ENCODE data around the gene PDXP. TPM values are rescaled to one million over a fixed set of nuclear protein-coding genes. Genes with fewer than 3 reads are reported as not detected.

Gene PDXP
- total and polyA plus RNA-seq, 2 of the 4 experiments (the other 2 are of a cell fraction): 5.4 to 24.1 TPM

DNA sequence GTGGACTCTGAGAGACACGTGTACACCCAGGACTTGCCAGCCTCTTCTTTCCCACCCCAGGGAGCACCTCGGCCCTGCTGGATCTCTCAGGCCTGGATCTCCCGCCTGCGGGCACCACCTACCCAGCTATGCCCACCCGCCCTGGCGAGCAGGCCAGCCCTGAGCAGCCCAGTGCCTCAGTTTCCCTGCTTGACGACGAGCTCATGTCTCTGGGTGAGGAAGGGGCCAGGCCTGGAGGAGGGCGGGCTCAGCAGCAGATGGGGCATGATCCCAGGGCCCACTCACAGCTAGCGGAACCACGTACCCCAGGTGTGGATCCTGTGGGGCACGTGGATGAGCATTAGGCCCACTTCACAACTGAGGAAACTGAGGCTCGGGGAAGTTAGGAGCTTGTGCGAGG is 32.8 kb upstream of the PDXP start:
- H3K18ac ChIP-seq (ENCODE audit: low read depth, low read length): no peak overlapping the region
- no peak overlapping the region for H3K23ac ChIP-seq (ENCODE audit: low read depth, low read length)
- dilution Hi-C loops (cut with HindIII; ENCODE audit: low sequenced_read_pairs, unreplicated experiment): no loop called here
- no peak overlapping the region for H2AFZ ChIP-seq (replicated peaks; ENCODE audit: low read length, poor library complexity)
- no peak overlapping the region for H2BK15ac ChIP-seq (ENCODE audit: low read depth, low read length)
- no peak overlapping the region for H3K4me2 ChIP-seq (ENCODE audit: low read depth, low read length)
- no peak overlapping the region for H4K5ac ChIP-seq (ENCODE audit: low read depth, low read length)
- no peak overlapping the region for H2BK5ac ChIP-seq (ENCODE audit: low read depth, low read length, poor library complexity, severe bottlenecking)
- peaks cover 46% of the 10 kb centered on the region; the same call in 1 of the 2 replicates for H3K36me3 ChIP-seq (ENCODE audit: control insufficient read depth, insufficient read depth, low read length)
- no peak overlapping the region for H4K8ac ChIP-seq (ENCODE audit: low read depth in 2 of 2, low read length in 2 of 2)
- no peak overlapping the region for H3K4me3 ChIP-seq (ENCODE audit: insufficient read depth, low read depth, low read length)
- WGBS, 2 experiments (ENCODE audit: extremely low coverage in 2 of 2, insufficient read length in 1 of 2): 97% methylated on average over 9 of the region's 14 CpGs; no CpG with 5 or more reads in 1 of the 2 experiments
- CTCF ChIA-PET: no interaction called here
- no peak overlapping the region for H3K14ac ChIP-seq (replicated peaks; ENCODE audit: low read depth, low read length)
- H3K9me1 ChIP-seq (ENCODE audit: insufficient read depth, low read length): no peaks in the 10 kb centered on the region
- peaks cover 0 to 12% of the 10 kb centered on the region in 2 experiments; a peak in 2 of 4 replicates for H3K79me1 ChIP-seq (ENCODE audit: low read depth in 1 of 2, low read length in 2 of 2)
- POLR2A ChIA-PET (ENCODE audit: unreplicated experiment): no interaction called here
- H3K4ac ChIP-seq (ENCODE audit: low read depth, low read length): no peak overlapping the region
- H2AK9ac ChIP-seq (replicated peaks; ENCODE audit: low read depth, low read length, poor library complexity): peak overlapping the region; percentile 48
- no peak overlapping the region for H3K27ac ChIP-seq (ENCODE audit: insufficient read depth, low read length)
- ATAC-seq (ENCODE audit: low read depth): no peak
- H2BK20ac ChIP-seq (ENCODE audit: low read depth, low read length): no peak overlapping the region
- TF ChIP-seq, protein P1, sequence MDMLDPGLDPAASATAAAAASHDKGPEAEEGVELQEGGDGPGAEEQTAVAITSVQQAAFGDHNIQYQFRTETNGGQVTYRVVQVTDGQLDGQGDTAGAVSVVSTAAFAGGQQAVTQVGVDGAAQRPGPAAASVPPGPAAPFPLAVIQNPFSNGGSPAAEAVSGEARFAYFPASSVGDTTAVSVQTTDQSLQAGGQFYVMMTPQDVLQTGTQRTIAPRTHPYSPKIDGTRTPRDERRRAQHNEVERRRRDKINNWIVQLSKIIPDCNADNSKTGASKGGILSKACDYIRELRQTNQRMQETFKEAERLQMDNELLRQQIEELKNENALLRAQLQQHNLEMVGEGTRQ (IDR thresholded peaks at IDR 0.05; ENCODE audit: low read depth, low read length): no peak
- TF ChIP-seq CEBPB (IDR thresholded peaks at IDR 0.05; ENCODE audit: low read depth, low read length): no peak
- no peak for TF ChIP-seq MAFK (IDR thresholded peaks at IDR 0.05; ENCODE audit: low read depth, low read length)
- TF ChIP-seq MXI1 (IDR thresholded peaks at IDR 0.05; ENCODE audit: borderline replicate concordance, low read depth, low read length): no peak
- TF ChIP-seq BHLHE40 (IDR thresholded peaks at IDR 0.05; ENCODE audit: low read depth, low read length): no peak
- no peak for TF ChIP-seq RFX5 (IDR thresholded peaks at IDR 0.05; ENCODE audit: low read depth, low read length)
- DNase-seq: no peak
- H3K4me1 ChIP-seq (ENCODE audit: control insufficient read depth, insufficient read depth, low read length): peaks cover 3% of the 10 kb centered on the region; the same call in 1 of the 2 replicates
- peak overlapping the region; percentile 70; the same call in 1 of the 2 replicates for H2AK5ac ChIP-seq (ENCODE audit: low read depth, low read length)
- no peak overlapping the region for H3K9ac ChIP-seq (ENCODE audit: low read depth, low read length)
- intact Hi-C loops (cut with micrococcal nuclease): no loop called here
- no peaks in the 10 kb centered on the region; the same call in 1 of the 2 replicates for H4K20me1 ChIP-seq (ENCODE audit: insufficient read depth, low read length)
- in situ Hi-C loops (cut with MboI; ENCODE audit: low sequenced_read_pairs): no loop called here
- H3K27me3 ChIP-seq (ENCODE audit: control insufficient read depth, insufficient read depth, low read length): no peaks in the 10 kb centered on the region
- no TSS peak for BruUV-seq (replicated peaks)
- H4K91ac ChIP-seq (ENCODE audit: insufficient read depth, low read depth, low read length): no peak overlapping the region
- no peak overlapping the region for H2BK120ac ChIP-seq (ENCODE audit: low read depth, low read length)
- no peaks in the 10 kb centered on the region for H3K9me3 ChIP-seq (ENCODE audit: control insufficient read depth, insufficient read depth, low read length)
- H3K56ac ChIP-seq (ENCODE audit: extremely low read depth, insufficient read depth, low read length): no peak overlapping the region
